GM18861 (cell line): ENCODE measurements around the gene RPL23.

Source experiments
- ATAC-seq: cut with Tn5 transposase; IDR thresholded peaks from one replicate; pipeline ENCODE4 v1.9.1; 2021; ENCODE audit not compliant: unreplicated experiment

RPL23 gene

GRCh38 chr17:38885044-38885727 lies 31.7 kb upstream of the RPL23 start:
- ATAC-seq, result no peak

DNA sequence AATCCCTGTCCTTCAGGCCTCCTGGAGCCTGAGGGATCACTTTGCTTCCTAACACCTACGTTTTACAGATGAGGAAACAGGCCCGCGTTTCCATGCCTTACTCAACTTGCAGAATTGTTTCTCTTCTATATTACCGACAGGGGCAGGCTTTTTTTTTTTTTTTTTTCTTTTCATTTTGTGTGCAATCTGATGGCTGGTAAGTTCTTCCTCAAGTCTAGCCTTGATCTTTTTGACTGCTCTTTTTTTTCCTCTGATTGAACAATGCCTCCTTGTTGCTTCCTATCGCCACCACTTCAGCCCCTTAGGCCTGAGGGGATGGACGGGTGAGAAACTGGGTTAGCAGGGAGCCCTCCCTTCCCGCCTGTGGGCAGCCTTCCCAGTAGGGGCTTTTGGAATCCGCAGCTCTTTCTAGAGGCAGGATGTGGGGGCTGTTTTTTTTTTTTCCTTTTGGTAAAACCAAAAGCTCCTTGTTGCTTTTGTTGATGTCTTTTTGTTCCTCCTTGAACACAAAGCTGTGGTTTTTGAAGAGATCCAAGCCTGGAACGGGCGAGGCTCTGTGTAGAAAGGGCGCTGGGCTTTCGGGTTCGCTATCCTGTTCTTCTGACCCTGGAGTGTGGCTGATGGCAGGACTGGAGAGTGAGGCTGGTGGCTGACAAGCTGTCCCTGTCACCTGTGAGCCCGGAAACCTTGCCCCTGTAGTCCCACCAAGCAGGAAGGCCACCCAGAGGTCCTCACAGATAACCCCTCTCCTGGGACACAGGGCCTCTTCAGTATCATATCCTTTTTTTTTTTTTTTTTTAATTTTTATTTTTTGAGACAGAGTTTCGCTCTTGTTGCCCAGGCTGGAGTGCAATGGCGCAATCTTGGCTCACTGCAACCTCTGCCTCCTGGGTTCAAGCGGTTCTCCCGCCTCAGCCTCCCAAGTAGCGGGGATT lies 30.3 kb upstream of the RPL23 start:
- ATAC-seq, result no peak

GRCh38 chr17:38882870-38883269 lies 29.3 kb upstream of the RPL23 start:
- ATAC-seq, result no peak

DNA sequence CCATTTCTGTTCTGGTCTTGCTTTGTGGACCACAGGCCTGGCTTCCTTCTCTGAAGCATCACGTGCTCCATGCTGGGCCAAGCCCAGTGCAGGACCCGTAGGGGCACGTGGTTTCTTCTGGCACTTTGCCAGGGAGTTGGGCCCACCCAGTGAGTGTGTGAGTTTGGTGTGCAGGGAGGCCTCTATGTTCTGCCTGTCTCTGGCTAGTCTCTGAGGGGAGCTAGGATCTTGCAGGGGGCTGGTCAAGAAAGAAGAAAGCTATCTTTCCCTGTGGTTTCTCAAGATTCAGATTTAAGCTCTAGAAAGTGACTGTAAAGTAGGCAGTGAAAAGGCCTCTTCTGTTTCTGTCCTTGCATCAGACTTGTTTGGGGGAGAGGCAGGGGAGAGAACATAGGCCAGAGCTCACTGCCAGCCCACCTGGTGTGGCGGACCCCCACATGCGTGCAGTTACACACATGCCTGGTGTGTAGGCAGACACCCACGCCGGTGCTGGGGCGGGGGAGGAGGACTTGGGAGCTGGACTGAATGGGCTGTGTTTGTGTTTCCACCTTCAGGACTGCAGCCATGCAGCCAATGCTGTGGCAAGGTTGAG lies 28.2 kb upstream of the RPL23 start:
- no peak for ATAC-seq

DNA sequence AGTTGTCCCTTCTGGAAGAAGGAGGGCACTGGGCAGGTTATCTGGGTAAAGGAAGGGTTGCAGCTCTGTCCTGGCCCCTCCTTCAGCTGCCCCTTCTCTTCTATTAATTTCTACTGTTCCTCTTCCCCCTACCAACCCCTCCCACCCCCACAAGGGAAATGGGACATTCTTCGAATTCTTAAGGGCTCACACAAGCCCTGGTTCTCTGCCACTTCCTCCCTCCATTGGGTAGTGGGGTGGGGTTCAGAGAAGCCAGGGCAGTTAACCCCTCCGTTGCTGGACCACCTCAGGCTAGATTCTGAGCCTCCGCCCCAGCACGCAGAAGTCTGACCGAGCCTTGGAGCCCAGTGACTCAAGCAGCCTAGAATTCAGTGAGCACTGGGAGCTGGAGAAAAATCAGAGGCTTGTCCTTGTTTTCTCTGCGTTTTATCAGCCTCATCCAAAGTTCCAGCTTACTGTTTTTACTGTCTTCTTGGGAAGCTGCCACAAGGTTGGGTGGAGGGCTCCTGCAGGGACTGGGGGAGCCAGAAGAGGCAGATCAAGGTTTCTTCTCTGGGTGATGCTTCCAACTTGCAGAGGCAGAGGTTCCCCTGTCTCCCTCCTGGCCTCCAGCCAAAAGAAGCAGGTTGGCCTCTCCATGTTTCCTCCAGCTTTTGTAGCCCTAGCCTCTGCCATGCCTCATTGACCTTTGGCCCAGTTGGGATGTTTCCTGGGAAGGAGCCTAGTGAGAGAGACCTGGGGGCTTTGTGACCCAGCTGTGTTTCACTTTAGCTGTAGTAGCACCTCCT lies 26.6 kb upstream of the RPL23 start:
- ATAC-seq, result no peak

- no peak for ATAC-seq
These were observed 23.8 kb upstream of the RPL23 start for GRCh38 chr17:38877130-38877851.

- no peak for ATAC-seq
These were observed 22.1 kb upstream of the RPL23 start for GRCh38 chr17:38875477-38876075.

- no peak for ATAC-seq
These were observed 21.2 kb upstream of the RPL23 start for GRCh38 chr17:38874505-38875400.

GRCh38 chr17:38873640-38874380 lies 20.3 kb upstream of the RPL23 start:
- no peak for ATAC-seq

DNA sequence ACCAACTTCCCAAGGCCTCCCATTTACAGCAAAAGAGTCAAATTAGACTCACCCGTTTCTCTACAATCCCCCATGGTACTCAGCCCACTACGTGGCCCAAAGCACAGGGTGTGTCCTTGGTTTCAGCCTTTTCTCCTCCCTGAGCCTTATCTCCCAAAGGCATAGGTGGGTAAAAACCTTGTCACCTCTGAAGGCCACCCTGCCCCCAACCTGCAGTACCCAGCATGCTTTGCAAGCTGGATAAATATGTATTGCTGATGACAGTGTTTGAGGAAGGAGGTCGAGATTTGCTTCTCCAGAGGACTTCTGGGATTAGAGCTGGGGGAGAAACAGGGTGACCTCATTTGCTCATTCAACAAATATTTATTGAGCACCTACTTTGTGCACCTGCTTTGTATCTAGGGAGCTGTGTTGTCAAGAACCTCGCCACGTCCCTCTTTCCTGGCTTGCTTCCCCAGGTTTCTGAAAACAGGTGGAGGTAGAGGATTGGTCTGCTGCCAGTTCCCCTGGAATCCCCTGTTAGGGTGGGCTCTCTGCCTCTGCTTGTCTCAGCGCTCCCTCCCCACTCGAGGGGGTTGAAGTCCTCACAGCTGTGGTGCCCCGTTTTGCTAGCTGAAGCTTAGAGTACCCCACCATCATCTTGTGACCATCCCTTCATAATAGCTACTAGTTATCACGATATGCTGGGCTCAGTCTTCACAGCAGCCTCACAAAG lies 19.3 kb upstream of the RPL23 start:
- ATAC-seq, result no peak

DNA sequence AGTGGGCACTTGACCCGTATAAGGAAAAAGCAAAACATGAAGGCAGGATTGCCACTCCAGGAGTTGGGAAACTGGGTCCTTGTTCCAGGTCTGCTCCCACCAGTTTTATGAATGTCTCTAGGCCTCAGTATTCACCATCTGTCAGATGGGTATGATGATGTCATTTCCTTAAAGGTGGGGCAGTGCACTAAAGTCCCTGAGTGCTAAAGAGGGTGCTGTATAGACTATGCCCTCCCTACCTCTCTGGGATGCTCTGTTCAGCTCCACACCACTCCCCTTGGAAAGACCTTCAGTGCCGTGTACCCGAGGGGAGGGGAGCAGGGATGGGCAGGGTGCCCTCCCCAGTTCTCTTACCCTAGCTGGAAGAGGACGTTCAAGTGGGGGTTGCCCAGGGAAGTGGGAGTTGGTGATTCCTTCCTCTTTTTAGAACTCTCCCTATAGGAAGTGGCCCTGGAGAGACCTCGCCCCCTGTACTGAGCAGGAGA lies 18.5 kb upstream of the RPL23 start:
- ATAC-seq, result no peak

DNA sequence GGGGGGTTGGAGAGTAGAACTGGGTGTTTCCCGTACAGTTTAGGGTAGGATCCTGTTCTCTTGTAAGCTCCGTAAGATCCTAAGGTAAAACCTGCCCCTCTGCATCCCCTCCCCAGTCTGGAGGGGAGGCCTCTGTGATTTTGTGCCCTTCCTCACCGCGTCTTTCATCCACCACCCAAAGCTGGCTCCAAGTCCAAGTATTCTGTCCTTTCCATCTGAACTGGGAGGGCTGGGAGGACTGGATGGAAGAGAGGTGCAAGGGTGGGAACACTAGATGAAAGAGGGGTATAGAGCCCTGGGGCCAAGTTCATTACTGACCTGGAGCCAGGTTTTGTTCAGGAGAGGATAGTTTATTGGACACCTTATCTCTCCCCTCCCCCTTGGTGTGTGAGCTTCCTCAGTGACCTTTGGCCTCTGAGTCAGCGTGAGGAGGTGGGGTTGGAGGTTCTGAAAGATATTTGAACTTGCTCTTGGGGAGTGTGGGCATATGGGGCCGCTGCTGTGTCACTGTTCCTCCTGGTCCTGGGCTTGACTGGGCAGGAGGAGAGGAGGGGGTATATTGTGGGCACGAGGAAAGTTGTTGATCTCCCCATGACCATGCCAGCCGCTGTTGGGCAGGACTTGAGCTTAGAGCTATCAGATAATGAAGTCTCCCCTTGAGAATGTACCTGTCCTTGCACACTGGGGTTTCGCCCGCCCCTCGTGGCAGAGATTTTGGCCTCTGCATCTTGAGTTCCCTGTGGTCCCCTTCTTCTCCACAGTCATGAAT lies 17.9 kb upstream of the RPL23 start:
- ATAC-seq, result no peak

DNA sequence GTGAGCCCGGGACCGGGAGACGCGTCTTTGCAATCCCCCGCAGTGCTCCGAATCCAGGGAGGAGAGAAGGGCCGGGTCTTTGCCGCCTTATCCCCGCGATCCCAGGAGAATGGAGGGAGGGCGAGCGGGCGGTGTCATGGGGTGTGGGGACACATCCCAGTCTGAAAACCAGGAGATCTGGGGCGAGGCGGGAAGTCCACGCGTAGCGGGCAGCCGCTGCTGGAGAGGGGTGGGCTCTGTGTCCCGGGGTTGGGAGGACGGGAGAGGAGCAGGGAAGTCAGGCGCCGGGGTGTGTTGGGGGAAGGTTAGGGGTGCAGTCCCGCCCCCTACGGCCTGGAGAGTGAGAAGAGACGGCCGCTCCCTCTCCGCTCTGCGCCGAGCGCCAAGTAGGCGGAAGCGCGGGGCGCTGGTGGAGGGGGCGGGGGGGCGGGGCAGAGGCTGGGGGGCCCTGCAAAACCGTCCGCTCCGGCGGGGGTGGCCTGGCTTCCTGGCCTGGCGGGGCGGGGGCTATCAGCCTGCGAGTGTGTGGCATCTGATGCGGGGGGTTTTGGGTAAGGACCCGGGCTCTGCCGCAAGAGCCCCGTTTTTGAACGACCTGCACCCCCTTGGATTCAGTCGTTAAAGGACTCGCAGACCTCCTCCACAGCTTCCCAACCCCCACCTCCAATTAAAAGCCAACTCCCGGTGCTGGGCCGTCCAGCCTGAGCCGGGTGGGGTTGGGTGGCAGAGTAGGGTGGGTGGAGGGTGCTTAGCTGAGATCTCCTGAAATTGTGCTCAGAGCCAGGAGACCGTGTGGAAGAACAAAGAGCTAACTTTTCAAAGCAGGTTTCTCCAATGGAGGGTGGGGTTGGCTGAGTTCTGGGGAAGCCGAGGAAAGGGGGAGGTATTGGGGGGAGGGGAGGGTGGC lies 17.0 kb upstream of the RPL23 start:
- ATAC-seq, result no peak

DNA sequence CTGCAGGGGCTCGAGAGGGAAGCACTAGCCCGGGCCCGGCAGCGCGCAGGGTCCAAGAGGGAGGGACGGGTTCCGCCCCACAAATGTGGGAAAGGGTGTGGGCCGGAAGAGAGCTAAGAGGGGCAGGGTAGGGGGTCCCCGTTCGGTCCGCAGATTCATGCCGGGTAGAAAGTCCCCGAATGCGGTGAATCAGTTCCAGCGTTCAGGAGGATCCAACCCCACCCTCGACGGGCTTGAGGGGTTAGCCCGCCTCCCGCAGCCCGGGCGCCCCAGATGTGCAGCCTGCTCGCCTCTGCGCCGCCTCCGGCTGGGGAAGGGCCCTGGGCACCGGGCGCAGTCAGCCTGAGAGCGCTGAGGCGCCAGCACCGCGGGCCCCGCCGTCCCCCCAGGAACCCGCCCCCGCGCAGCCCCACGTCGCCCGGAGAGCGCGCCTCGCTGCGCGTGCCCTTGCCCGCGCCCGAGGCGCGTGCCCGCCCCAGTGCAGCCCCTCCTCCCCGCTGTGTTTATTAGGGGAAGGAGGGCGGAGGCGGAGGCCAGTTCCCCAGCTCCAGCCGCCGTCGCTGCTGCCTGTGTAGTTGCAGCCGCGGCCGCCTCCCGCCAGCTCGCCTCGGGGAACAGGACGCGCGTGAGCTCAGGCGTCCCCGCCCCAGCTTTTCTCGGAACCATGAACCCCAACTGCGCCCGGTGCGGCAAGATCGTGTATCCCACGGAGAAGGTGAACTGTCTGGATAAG lies 16.2 kb upstream of the RPL23 start, which contains the start of gene LASP1:
TSS of gene LASP1 (plus strand) at position 533 of the 733 bp plus-strand sequence. CDS start at position 665, 132 bp downstream.
- peak; percentile 27 for ATAC-seq
